ENCODE measurements around the gene PARL.

The PARL gene

DNA sequence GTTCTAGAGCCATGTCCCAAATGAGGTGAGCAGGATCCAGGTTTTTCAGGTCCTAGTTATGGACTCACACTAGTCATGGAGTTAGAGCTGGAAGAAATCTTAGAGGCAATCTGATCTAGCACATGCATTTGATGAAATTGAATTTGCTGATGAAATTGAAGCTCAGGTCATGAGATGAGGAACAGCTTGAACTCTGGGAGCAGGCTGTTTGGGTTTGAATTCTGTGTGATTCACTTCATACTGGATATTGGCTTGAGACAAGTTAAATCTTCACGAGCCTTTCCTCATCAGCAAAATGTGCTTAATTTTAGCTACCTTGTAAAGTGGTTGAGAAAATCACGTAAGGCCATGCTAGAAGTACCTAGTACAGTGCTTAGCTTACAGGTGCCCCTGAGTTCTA lies 33.5 kb upstream of the PARL start:
- Histone ChIP-seq H3K4me1 (ENCODE audit: control insufficient read depth, insufficient read depth, low read length, unreplicated experiment) (no peaks in the 10 kb centered on the region), H3K27ac (ENCODE audit: low read depth, low read length) (no peak overlapping the region), H3K79me2 (ENCODE audit: control insufficient read depth, insufficient read depth, low read length, unreplicated experiment) (no peaks in the 10 kb centered on the region), H3K36me3 (ENCODE audit: insufficient read depth, low read length) (no peaks in the 10 kb centered on the region; the same call in 1 of the 2 replicates), H3K27me3 (ENCODE audit: insufficient read depth, low read length) (no peaks in the 10 kb centered on the region), H2AFZ (ENCODE audit: low read length, unreplicated experiment) (no peak overlapping the region), H3K4me3 (ENCODE audit: low read depth, low read length) (no peak overlapping the region)

DNA sequence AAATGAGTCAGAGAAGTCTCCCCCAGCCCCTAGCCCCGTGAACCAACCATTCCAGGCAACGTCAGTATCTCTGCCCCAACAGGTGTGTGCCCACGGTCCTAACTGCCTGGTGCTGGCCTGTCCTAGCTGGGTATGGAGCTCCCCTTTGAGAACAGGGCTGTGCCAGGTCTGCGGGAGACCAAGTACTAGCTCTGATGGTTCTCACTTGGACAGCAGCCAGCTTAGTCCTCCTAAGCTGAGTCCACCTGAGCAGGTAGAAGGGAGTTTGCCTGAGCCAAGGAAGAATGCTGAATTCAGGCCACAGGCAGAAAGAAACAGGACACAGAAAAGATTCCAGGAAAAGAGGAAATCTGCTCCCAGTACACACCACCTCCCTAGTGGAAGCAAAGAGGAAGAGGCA lies 33.1 kb upstream of the PARL start:
- Histone ChIP-seq H3K79me2 (ENCODE audit: control insufficient read depth, insufficient read depth, low read length, unreplicated experiment) (no peaks in the 10 kb centered on the region), H3K4me3 (ENCODE audit: low read depth, low read length) (no peak overlapping the region), H3K4me1 (ENCODE audit: control insufficient read depth, insufficient read depth, low read length, unreplicated experiment) (no peaks in the 10 kb centered on the region), H3K27me3 (ENCODE audit: insufficient read depth, low read length) (no peaks in the 10 kb centered on the region), H3K27ac (ENCODE audit: low read depth, low read length) (no peak overlapping the region), H3K36me3 (ENCODE audit: insufficient read depth, low read length) (no peaks in the 10 kb centered on the region; the same call in 1 of the 2 replicates), H2AFZ (ENCODE audit: low read length, unreplicated experiment) (no peak overlapping the region)

DNA sequence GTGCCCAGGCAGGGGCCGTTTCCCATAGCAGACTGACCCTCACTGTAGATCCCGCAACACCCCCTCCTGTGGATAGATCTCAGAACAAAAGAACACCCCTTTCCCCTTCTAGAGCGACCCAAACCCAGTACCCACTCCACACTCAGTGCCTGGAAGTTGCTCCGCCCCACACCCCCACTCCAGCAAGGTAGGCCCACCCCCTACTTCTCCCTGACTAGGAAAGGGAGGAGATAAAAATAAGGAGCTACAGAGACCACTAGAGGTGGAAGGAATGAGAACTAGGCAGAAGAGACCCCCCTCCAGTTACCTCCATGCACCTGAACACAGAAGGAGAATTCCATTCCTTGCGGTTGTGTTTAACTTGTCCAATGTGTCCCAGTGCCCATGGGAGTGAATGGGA lies 30.2 kb upstream of the PARL start:
- H3K36me3 ChIP-seq (ENCODE audit: insufficient read depth, low read length) = no peaks in the 10 kb centered on the region
- H2AFZ ChIP-seq (ENCODE audit: low read length, unreplicated experiment) = no peak overlapping the region
- H3K4me3 ChIP-seq (ENCODE audit: low read depth, low read length) = no peak overlapping the region
- no peaks in the 10 kb centered on the region for H3K4me1 ChIP-seq (ENCODE audit: control insufficient read depth, insufficient read depth, low read length, unreplicated experiment)
- 0 out of 2 replicates have a peak, but pooled peaks cover 4% of the 10 kb centered on the region for H3K27me3 ChIP-seq (ENCODE audit: insufficient read depth, low read length)
- no peaks in the 10 kb centered on the region for H3K79me2 ChIP-seq (ENCODE audit: control insufficient read depth, insufficient read depth, low read length, unreplicated experiment)
- no peak overlapping the region for H3K27ac ChIP-seq (ENCODE audit: low read depth, low read length)

DNA sequence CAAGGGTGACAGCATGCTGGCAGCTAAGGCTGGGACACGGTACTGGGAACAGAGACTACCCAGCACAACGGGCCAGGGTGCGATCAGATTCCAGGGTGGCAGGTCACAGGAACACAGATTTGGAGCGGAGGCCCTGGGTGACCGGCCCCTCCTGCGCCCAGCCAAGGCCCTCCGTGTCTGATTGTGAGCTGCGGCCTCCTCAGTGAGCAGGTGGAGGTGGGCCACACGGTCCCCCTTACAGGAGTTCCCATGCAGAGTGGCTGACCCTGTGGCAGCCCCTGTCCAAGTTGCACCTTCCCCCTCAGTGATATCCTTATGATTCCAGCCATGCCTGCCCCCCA lies 28.9 kb upstream of the PARL start:
- no peaks in the 10 kb centered on the region for H3K79me2 ChIP-seq (ENCODE audit: control insufficient read depth, insufficient read depth, low read length, unreplicated experiment)
- H3K27me3 ChIP-seq (ENCODE audit: insufficient read depth, low read length) = 0 out of 2 replicates have a peak, but pooled peaks cover 4% of the 10 kb centered on the region
- H3K4me1 ChIP-seq (ENCODE audit: control insufficient read depth, insufficient read depth, low read length, unreplicated experiment) = no peaks in the 10 kb centered on the region
- H3K4me3 ChIP-seq (ENCODE audit: low read depth, low read length) = no peak overlapping the region
- H2AFZ ChIP-seq (ENCODE audit: low read length, unreplicated experiment) = no peak overlapping the region
- H3K36me3 ChIP-seq (ENCODE audit: insufficient read depth, low read length) = no peaks in the 10 kb centered on the region
- no peak overlapping the region for H3K27ac ChIP-seq (ENCODE audit: low read depth, low read length)

DNA sequence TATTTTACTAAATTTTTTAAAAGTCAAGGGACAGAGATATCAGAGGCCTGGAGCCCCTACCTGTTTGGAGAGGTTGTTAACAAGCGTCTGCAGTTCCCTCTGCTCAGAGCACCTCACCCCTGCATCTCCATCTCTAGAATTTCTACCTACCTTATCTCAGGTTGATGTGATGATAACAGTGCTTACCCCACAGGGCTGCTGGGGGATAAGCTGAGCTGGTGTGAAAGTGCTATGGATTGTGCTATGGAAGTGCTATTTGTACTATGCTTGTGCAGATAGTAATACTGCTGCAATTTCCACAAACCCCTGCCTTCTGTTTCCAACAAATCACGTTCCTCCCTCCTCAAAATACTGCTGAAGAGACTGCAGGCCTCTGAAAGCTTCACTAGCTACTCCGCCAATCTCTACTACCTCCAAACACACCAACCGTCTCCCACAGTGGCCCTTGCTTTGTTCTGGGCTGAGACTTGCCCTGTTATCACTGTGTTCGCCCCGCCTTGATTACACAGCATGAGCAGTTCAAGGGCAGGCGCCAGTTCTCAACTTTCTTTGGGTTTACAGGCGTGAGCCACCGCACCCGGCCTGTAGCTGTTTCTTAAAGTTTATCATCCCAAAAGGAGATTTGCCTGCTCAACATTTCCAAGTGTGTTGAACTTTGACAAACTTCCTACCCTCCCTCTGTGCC lies 28.4 kb upstream of the PARL start:
- Histone ChIP-seq H3K4me1 (ENCODE audit: control insufficient read depth, insufficient read depth, low read length, unreplicated experiment) (no peaks in the 10 kb centered on the region), H2AFZ (ENCODE audit: low read length, unreplicated experiment) (no peak overlapping the region), H3K27me3 (ENCODE audit: insufficient read depth, low read length) (0 out of 2 replicates have a peak, but pooled peaks cover 4% of the 10 kb centered on the region), H3K79me2 (ENCODE audit: control insufficient read depth, insufficient read depth, low read length, unreplicated experiment) (no peaks in the 10 kb centered on the region), H3K27ac (ENCODE audit: low read depth, low read length) (no peak overlapping the region), H3K36me3 (ENCODE audit: insufficient read depth, low read length) (no peaks in the 10 kb centered on the region), H3K4me3 (ENCODE audit: low read depth, low read length) (no peak overlapping the region)

DNA sequence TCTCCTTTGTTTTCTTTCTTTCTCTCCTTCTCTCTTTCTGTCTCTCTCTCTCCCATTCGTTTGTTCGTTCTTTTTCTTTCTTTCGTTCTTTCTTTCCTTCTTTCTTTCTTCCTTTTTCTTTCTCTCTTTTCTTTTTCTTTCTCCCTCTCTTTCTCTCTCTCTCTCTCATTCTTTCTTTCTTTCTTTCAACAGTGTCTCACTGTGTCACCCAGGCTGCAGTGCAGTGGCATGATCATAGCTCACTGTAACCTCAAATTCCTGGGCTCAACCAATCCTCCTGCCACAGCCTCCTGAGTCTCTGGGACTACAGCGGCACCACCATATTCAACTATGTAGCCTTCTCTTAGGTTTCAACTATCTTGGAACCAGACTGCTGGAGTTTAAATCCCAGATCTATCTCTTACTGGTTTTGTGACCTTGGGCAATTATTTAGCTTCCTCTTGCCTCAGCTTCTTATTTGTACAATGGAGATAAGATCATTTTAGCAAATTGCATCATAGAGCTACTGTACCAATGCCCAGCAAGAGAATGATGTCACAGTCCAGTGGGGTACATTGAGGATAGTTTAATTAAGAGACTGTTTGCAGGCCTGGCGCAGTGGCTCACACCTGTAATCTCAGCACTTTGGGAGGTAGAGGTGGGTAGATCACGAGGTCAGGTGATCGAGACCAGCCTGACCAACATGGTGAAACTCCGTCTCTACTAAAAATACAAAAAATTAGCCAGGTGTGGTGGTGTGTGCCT lies 27.3 kb upstream of the PARL start:
- Histone ChIP-seq H3K79me2 (ENCODE audit: control insufficient read depth, insufficient read depth, low read length, unreplicated experiment) (no peaks in the 10 kb centered on the region), H3K27me3 (ENCODE audit: insufficient read depth, low read length) (0 out of 2 replicates have a peak, but pooled peaks cover 4% of the 10 kb centered on the region), H3K4me1 (ENCODE audit: control insufficient read depth, insufficient read depth, low read length, unreplicated experiment) (no peaks in the 10 kb centered on the region), H3K36me3 (ENCODE audit: insufficient read depth, low read length) (no peaks in the 10 kb centered on the region), H3K27ac (ENCODE audit: low read depth, low read length) (no peak overlapping the region), H3K4me3 (ENCODE audit: low read depth, low read length) (no peak overlapping the region), H2AFZ (ENCODE audit: low read length, unreplicated experiment) (no peak overlapping the region)

DNA sequence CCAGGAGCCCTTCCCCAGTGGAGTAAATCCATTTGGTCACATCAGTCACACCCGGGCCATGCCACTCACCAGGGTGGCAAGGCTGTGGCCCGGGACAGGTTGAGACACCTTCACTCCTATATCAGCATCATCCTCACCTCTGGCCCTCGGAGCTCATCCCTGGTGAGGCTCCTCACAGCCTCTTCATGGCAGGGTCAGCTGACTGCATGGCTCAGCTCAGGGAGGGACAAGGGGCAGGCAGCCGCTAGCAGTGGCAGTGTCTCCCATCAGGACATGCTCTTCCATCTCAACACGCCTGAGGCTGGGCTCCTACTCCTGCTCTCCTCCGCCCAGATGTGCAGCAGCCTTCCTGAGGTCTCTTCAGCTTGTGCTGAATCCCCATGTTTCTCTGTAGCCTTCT lies 26.4 kb upstream of the PARL start:
- H3K4me1 ChIP-seq (ENCODE audit: control insufficient read depth, insufficient read depth, low read length, unreplicated experiment) = no peaks in the 10 kb centered on the region

DNA sequence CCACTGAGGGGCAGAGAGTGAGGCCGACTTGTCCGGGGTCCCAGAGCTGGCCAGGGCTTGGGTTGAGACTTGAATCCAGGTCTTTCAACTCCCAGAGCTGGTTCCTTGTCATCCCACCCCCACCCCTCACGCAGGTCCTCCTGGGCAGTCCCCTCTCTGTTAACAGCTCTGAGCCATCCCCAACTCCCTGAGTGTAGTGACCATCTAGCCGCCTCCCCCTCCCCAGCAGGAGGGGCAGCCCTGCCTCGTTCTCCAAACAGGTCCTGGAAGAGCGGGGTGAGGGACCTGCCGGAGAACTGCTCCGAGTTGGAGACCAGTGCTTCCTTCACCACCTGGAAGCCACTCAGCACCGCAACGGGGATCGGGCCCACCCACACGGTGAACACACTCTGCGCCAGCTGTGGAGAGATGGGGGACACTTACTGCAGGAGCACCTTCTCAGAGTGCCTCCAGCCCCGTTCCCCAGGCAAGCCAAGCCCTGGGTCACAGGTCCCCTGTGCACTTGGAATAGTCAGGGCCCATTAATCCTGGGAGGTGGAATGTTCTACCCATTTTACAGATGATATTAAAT lies 24.4 kb upstream of the PARL start:
- no peaks in the 10 kb centered on the region for H3K4me1 ChIP-seq (ENCODE audit: control insufficient read depth, insufficient read depth, low read length, unreplicated experiment)
- H3K27ac ChIP-seq (ENCODE audit: low read depth, low read length) = no peak overlapping the region
- H3K4me3 ChIP-seq (ENCODE audit: low read depth, low read length) = no peak overlapping the region
- H3K79me2 ChIP-seq (ENCODE audit: control insufficient read depth, insufficient read depth, low read length, unreplicated experiment) = no peaks in the 10 kb centered on the region
- no peak overlapping the region for H2AFZ ChIP-seq (ENCODE audit: low read length, unreplicated experiment)
- no peaks in the 10 kb centered on the region for H3K36me3 ChIP-seq (ENCODE audit: insufficient read depth, low read length)
- peaks cover 4% of the 10 kb centered on the region; the same call in 1 of the 2 replicates for H3K27me3 ChIP-seq (ENCODE audit: insufficient read depth, low read length)

More for the DNA sequence above, 26.4 kb upstream of the PARL start:
- Histone ChIP-seq H2AFZ (ENCODE audit: low read length, unreplicated experiment) (no peak overlapping the region), H3K79me2 (ENCODE audit: control insufficient read depth, insufficient read depth, low read length, unreplicated experiment) (no peaks in the 10 kb centered on the region), H3K4me3 (ENCODE audit: low read depth, low read length) (no peak overlapping the region), H3K36me3 (ENCODE audit: insufficient read depth, low read length) (no peaks in the 10 kb centered on the region), H3K27ac (ENCODE audit: low read depth, low read length) (no peak overlapping the region), H3K27me3 (ENCODE audit: insufficient read depth, low read length) (0 out of 2 replicates have a peak, but pooled peaks cover 4% of the 10 kb centered on the region)

DNA sequence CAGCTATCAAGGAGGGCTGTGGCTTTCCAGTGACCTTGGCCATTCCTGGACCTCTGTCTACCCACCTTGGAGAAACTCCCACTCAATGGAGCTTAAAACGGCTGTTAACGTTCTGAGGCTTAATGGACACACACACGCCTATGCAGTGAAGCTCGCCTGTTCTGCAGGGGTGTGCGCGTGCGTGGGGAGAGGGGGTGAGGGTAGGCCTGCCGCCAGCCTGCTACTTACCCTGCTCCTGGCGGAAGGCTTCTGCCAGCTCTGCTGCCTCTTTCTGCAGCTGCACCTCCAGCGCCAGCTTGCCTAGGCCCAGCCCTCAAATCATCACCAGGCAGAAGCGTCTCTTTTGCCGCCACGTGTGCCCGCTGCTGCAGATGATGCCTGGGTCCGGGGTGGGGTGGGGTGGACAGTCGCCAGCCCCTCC lies 23.2 kb upstream of the PARL start:
- Histone ChIP-seq H3K4me1 (ENCODE audit: control insufficient read depth, insufficient read depth, low read length, unreplicated experiment) (no peaks in the 10 kb centered on the region), H2AFZ (ENCODE audit: low read length, unreplicated experiment) (no peak overlapping the region), H3K79me2 (ENCODE audit: control insufficient read depth, insufficient read depth, low read length, unreplicated experiment) (no peaks in the 10 kb centered on the region), H3K36me3 (ENCODE audit: insufficient read depth, low read length) (no peaks in the 10 kb centered on the region), H3K27me3 (ENCODE audit: insufficient read depth, low read length) (peaks cover 7% of the 10 kb centered on the region; the same call in 1 of the 2 replicates), H3K4me3 (ENCODE audit: low read depth, low read length) (no peak overlapping the region), H3K27ac (ENCODE audit: low read depth, low read length) (no peak overlapping the region)

DNA sequence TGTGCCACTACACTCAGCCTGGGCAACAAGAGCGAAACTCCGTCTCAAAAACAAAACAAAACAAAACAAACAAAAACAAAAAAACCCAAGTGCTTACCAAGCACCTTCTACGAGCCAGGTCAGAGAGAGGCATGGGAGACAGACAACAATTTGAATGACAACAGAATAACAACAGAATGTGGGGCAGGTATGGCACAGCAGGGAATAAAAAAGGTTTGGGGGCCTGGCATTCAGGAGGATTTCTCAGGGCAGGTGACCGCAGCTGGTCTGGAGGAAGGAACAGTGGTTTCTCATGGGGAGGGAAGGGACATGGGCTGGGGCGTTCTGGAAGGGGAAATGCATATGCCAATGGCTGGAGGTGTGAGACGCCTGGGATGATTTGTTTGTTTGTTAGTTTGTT lies 22.5 kb upstream of the PARL start:
- Histone ChIP-seq H3K4me1 (ENCODE audit: control insufficient read depth, insufficient read depth, low read length, unreplicated experiment) (no peaks in the 10 kb centered on the region), H3K79me2 (ENCODE audit: control insufficient read depth, insufficient read depth, low read length, unreplicated experiment) (no peaks in the 10 kb centered on the region), H3K27me3 (ENCODE audit: insufficient read depth, low read length) (peaks cover 7% of the 10 kb centered on the region; the same call in 1 of the 2 replicates), H3K27ac (ENCODE audit: low read depth, low read length) (no peak overlapping the region), H3K4me3 (ENCODE audit: low read depth, low read length) (no peak overlapping the region), H2AFZ (ENCODE audit: low read length, unreplicated experiment) (no peak overlapping the region), H3K36me3 (ENCODE audit: insufficient read depth, low read length) (no peaks in the 10 kb centered on the region)

All from ACC112 (cell line).